GM04504 (cell line): ENCODE data around the gene ARFIP1.
A peak's percentile ranks its signal among the peaks of the same experiment; 100 is the strongest.
"Not testable (repeated sequence)": the region's sequence is repeated elsewhere in the genome, so short reads cannot be mapped to it uniquely, and the experiment has no call there.

Source experiments
- DNase-seq: peaks from one replicate; pipeline ENCODE4 v3.0.0-alpha.2; 2012; ENCODE audit warnings: low read depth

The ARFIP1 gene

GRCh38 chr4:152785639-152786615 is 6.2 kb downstream of the ARFIP1 start:
- DNase-seq, result peak; percentile 17

- no peak for DNase-seq
Measured at GRCh38 chr4:152786627-152787026, 6.9 kb downstream of the ARFIP1 start.

DNA sequence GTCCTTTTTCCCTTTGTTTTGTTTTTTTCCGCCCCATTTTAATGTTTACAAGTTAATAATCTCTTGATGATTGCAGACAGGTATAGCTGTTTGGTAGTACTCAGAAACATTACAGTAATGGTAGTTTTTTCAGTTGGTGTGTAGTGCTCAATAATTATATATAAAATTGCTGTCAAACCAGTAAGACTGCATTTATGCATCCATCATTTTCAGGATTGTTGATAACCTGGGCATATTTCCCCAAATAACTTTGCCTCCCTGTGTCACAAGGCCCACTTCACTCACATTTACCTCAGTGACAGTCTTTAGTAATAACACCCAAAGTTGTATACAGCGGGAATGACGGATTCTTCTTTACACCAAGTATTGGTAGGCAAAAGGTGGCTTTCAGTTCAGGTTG is 16.1 kb downstream of the ARFIP1 start:
- DNase-seq, result no peak

GRCh38 chr4:152803541-152803940 is 23.8 kb downstream of the ARFIP1 start:
- DNase-seq, result no peak

DNA sequence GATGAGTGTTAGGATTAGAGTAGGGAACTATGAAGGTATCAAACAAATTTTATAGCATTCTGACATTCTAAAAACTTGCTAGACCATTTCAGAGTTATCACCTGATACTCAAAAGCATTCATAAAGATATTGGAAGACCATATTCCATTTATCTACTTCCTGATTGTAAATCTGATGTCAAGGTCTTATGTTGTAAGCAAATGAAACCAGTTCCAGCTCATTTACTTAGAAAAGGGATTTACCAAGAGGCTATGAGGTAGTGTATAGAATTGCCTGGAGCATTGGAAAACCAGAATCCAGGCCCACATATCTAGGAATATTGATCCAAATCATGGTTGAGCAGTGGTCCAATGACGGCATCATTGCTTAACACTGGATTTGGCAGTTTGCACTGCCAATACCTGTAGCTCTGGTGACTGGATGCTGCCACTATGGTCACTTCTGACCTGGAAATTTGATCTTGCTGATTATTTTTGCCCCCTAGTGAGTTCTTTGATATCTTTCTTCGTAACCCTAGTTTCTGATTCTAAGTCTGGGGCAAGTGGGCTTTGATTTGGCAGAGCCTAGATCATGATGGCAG is 25.4 kb downstream of the ARFIP1 start:
- no peak for DNase-seq

DNA sequence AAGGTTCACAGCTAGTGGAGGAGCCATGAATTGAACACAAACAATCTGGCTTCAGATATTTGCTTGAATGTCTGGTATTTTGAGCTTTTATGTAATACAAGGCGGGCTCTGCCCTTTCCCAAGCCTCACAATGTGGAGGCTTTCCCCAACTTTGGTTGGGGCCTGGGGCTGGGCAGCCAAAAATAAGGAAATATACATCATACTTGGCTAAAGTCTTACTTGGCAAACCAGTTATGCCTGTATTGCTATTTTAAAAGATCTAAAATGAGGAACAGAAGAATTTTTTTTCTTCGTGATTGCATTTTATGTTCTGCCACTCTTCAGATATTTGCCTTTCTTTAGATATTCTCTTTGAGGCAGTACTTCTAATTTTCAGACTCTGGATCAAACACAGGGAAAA is 26.1 kb downstream of the ARFIP1 start:
- no peak for DNase-seq

DNA sequence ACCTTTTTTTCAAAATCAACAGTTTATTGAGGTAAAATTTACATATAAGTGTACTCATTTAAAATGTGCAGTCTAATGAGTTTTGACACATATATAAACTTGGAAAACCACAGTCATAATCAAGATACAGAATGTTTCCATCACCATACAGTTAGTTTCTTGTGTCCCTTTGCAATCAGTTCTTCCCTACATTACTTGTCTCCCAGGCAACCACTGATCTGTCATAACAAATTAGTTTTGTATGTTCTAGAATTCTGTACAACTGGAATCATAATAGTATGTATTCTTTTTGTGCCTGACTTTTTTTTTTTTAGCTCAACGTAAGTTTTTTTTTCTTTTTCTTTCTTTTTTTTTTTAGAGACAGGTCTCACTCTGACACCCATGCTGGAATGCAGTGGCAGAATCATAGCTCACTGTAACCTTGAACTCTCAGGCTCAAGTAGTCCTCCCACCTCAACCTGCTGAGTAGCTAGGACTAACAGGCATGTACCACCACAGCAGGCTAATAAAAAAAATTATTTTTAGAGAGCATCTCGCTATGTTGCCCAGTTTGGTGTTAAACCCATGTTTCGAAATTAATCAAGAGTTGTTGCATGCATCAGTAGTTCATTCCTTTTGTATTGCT is 26.9 kb downstream of the ARFIP1 start:
- no peak for DNase-seq

- no peak for DNase-seq
Measured at GRCh38 chr4:152807294-152807829, 27.6 kb downstream of the ARFIP1 start.

- DNase-seq, result no peak
Measured at GRCh38 chr4:152808670-152809069, 28.9 kb downstream of the ARFIP1 start.

- no peak for DNase-seq
Measured at GRCh38 chr4:152810715-152811287, 31.0 kb downstream of the ARFIP1 start.

- no peak for DNase-seq
Measured at GRCh38 chr4:152815078-152815477, 35.3 kb downstream of the ARFIP1 start.

DNA sequence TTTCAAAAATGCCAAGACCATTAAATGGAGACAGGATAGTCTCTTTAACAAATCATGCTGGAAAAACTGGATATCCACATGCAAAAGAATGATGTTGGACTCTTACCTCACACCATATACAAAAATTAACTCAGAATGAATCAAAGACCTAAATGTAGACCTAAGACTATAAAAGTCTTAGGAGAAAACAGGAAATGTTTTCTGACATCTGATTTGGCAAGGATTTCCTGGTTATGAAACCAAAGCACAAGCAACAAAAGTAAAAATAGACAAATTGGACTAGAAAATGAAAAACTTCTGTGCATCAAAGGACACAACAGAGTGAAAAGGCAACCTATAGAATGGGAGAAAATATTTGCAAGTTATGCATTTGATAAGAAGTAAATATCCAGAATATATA is 37.6 kb downstream of the ARFIP1 start:
- DNase-seq, result no peak

- no peak for DNase-seq
Measured at GRCh38 chr4:152819026-152819645, 39.4 kb downstream of the ARFIP1 start.

GRCh38 chr4:152820073-152820472 is 40.3 kb downstream of the ARFIP1 start:
- DNase-seq, result no peak

- DNase-seq, result no peak
Measured at GRCh38 chr4:152822323-152822722, 42.6 kb downstream of the ARFIP1 start.

DNA sequence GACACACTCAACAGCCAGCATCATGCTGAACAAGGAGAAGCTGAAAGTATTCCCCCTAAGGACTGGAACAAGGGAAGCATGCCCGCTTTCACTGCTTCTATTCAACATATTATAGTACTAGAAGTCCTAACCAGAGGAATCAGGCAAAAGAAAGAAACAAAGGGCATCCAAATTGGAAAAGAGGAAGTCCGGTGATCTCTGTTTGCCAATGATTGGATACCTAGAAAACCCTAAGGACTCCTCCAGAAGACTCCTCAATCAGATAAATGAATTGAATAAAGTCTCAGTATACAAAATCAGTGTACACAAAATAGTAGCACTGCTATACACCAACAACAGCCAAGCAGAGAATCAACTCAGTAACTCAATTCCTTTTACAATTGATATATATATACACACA is 44.8 kb downstream of the ARFIP1 start:
- no peak for DNase-seq

DNA sequence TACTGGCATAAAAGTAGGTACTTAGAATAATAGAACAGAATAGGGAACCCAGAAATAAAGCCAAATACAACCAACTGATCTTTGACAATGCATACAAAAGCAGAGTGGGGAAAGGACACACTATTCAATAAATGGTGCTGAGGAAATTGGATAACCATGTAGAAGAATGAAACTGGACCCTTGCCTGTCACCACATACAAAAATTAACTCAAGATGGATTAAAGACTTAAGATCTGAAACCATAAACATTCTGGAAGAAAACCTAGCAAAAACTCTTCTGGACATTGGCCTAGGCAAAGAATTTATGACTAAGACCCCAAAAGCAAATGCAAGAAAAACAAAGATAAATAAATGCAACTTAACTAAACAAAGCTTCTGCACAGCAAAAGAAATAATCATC is 45.6 kb downstream of the ARFIP1 start:
- no peak for DNase-seq

- no peak for DNase-seq
Measured at GRCh38 chr4:152828122-152828521, 48.4 kb downstream of the ARFIP1 start.

DNA sequence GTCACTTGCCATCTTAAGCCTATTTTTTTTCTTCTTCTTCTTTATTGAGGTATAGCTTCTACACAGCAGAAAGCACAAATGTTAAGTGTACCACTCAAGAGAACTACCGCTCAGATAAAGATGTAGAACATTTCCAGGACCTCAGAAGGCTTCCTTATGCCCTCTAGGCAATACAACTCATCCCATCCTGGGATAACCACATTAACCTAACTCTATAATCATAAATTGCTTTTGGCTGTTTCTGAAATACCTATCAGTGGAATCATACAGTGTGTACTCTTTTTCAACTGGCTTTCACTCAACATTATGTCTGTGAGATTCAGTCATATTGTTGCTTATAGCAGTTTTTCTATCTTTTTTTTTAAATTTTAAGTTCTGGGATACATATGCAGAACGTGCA is 51.7 kb downstream of the ARFIP1 start:
- peak; percentile 7 for DNase-seq

DNA sequence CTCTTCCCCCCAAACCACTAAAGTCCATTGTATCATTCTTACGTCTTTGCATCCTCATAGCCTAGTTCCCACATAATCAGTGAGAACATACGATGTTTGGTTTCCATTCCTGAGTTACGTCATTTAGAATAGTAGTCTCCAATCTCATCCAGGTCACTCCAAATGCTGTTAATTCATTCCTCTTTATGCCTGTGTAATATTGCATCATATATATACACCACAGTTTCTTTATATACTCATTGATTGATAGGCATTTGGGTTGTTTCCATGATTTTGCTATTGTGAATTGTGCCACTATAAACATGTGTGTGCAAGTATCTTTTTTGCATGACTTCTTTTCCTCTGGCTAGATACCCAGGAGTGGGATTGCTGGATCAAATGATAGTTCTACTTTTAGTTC is 57.2 kb downstream of the ARFIP1 start:
- DNase-seq, result no peak

DNA sequence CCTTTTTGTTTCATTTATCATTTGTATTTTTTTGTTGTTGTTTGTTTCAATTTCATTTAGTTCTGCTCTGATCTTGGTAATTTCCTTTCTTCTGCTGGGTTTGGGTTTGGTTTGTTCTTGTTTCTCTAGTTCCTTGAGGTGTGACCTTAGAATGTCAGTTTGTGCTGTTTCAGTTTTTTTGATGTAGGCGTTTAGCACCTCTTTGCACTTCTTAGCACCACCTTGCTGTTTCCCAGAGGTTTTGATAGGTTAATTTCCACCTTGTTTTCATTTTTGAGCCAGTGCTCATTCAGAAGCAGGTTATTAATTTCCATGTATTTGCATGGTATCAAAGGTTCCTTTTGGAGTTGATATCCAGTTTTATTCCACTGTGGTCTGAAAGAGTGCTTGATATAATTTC is 60.0 kb downstream of the ARFIP1 start:
- not testable (repeated sequence) for DNase-seq

GRCh38 chr4:152843481-152844090 is 63.8 kb downstream of the ARFIP1 start:
- no peak for DNase-seq
